ENCODE measurements around the gene PLEKHO1.

Gene PLEKHO1

GRCh38 chr1:150159550-150159949 is 9.8 kb downstream of the PLEKHO1 start:
- TF ChIP-seq, protein P1, sequence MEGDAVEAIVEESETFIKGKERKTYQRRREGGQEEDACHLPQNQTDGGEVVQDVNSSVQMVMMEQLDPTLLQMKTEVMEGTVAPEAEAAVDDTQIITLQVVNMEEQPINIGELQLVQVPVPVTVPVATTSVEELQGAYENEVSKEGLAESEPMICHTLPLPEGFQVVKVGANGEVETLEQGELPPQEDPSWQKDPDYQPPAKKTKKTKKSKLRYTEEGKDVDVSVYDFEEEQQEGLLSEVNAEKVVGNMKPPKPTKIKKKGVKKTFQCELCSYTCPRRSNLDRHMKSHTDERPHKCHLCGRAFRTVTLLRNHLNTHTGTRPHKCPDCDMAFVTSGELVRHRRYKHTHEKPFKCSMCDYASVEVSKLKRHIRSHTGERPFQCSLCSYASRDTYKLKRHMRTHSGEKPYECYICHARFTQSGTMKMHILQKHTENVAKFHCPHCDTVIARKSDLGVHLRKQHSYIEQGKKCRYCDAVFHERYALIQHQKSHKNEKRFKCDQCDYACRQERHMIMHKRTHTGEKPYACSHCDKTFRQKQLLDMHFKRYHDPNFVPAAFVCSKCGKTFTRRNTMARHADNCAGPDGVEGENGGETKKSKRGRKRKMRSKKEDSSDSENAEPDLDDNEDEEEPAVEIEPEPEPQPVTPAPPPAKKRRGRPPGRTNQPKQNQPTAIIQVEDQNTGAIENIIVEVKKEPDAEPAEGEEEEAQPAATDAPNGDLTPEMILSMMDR (IDR thresholded peaks at IDR 0.05; ENCODE audit: insufficient read depth, low read length, missing control alignments): no peak
- ChIA-PET POLR2A (interaction anchor here (0.9 to 1.6 kb wide), 3 partner anchors 10 to 272 kb away, joined by 3 to 5 read pairs (median 3); partner anchors contain the start of gene PLEKHO1), CTCF (interaction anchor here (1.2 to 19.0 kb wide), 5 partner anchors 14 to 97 kb away, joined by 3 to 486 read pairs (median 106); partner anchors contain the start of gene VPS45)
- DNase-seq (ENCODE audit: low read depth, low spot score): no peak
- no peak overlapping the region for H3K4me3 ChIP-seq (ENCODE audit: low read depth, low read length)

GRCh38 chr1:150160964-150161621 is 11.4 kb downstream of the PLEKHO1 start:
- ChIA-PET POLR2A (interaction anchor here (1.3 to 3.2 kb wide), 2 partner anchors 10 to 275 kb away, joined by 3 to 64 read pairs; partner anchors contain the start of gene PLEKHO1), CTCF (interaction anchor here (1.2 to 19.0 kb wide), 9 partner anchors 9 to 199 kb away, joined by 3 to 486 read pairs (median 16); partner anchors contain the start of genes PLEKHO1 and VPS45)
- DNase-seq (ENCODE audit: low read depth, low spot score): no peak
- TF ChIP-seq, protein P1 (IDR thresholded peaks at IDR 0.05; ENCODE audit: insufficient read depth, low read length, missing control alignments): no peak
- no peak overlapping the region for H3K4me3 ChIP-seq (ENCODE audit: low read depth, low read length)

DNA sequence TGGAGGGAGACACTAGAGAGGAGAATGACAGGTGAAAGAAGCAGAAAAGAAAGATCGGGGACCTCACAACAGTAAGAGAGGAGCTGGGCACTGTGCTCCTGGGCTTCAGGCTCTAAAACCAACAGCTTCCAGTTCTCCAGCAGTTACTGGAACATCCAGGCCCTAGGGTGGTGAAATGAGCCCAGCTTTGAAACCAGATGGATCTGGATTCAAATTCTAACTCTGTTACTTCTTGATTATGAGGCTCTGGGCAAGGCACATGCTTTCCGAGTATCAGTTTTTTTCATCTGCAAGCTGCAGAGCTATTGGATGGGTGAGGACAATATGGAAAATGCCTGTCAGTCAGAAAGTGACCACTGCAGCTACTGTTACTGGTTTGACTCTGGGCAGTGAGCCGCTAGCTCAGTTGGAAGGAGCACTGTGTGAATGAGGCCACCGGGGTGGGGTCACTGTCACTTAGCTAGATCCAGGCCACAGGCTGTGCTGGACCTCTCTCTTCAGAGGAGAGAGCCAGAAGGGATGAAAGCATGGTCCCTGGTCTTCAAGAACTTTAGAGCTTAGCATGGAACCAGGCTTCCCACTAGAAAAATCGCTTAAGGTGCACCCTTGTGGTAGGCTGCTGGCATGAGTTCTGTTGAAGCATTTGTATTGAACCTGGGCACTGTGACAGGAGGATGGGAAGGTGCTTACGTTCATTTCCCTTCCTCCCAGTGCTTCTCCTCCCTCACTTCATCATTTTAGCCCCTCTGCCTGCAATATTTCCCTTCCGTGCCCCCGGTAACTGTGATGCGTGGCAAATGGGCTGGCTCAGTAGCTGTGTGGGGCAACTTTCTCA is 12.2 kb downstream of the PLEKHO1 start:
- CTCF ChIA-PET: interaction anchor here (1.2 to 19.0 kb wide), 10 partner anchors 10 to 200 kb away, joined by 3 to 486 read pairs (median 12); partner anchors contain the start of genes PLEKHO1 and VPS45
- H3K4me3 ChIP-seq (ENCODE audit: low read depth, low read length): no peak overlapping the region; the same call in 1 of the 2 replicates
- DNase-seq (ENCODE audit: low read depth, low spot score): no peak
- POLR2A ChIA-PET: interaction anchor here (1.3 to 3.2 kb wide), 3 partner anchors 11 to 276 kb away, joined by 3 to 64 read pairs (median 7); partner anchors contain the start of gene PLEKHO1
- TF ChIP-seq, protein P1 (IDR thresholded peaks at IDR 0.05; ENCODE audit: insufficient read depth, low read length, missing control alignments): peak; percentile 1

DNA sequence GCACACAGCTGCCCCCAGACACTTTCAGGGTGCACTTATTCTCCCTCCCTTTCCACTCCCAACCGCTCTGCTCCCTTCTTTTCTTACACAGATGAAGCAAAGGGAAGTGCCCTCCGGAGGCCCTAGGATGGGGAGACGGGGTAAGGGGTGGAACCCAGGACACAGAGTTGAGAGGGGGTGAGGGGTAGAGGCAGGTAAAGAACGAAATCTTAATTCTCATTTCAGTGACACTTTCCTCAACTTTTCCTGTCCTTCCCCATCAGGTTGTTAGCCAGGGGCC is 12.8 kb downstream of the PLEKHO1 start:
- H3K4me3 ChIP-seq (ENCODE audit: low read depth, low read length): peak overlapping the region; percentile 29; the same call in 1 of the 2 replicates
- TF ChIP-seq, protein P1 (IDR thresholded peaks at IDR 0.05; ENCODE audit: insufficient read depth, low read length, missing control alignments): no peak
- ChIA-PET CTCF (interaction anchor here (1.2 to 19.0 kb wide), 9 partner anchors 10 to 201 kb away, joined by 3 to 486 read pairs (median 16); partner anchors contain the start of genes PLEKHO1 and VPS45), POLR2A (interaction anchor here (0.8 to 3.2 kb wide), 4 partner anchors 11 to 276 kb away, joined by 3 to 64 read pairs (median 6); partner anchors contain the start of gene PLEKHO1)
- no peak for DNase-seq (ENCODE audit: low read depth, low spot score)

DNA sequence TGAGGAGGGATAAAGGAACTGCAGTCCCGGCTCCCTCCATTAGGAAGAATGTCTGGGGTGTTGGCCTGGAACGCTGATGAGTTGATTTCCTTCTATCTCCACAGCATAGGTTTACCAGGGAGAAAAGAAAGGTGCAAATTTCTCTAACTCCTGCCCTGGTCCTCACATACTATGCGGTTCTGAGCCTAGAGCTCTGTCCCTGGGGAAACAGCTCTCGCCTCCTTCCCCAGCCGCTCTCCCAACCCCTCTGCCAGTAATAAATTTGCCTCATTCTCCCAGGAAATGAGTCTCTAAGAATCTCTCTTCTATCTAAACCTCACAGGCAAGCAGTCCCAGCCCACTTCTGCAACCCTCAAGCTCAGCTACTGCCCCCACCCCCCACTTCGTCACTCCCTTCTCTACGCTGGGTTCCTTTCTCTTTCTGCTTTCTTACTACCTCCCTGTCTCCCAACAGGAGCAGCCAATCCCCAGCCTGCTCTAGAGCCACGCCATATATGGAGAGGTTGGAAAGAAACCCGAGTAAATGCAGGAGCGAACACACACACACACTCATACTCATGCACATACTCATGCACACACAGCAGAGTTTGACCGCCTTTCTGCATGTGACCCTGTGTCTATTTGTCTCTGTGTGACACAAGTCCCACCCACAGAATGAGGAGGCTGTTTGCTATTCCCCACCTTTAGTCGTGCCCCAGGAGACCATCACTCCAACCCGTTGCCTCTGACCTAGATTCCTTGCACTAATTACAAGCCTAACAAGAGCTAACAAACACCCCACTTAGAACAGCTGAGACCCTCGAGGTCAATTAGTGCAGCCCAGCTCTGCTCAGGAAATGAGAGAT is 13.4 kb downstream of the PLEKHO1 start:
- H3K4me3 ChIP-seq (ENCODE audit: low read depth, low read length): peak overlapping the region; percentile 29; the same call in 1 of the 2 replicates
- POLR2A ChIA-PET: interaction anchor here (0.8 to 3.2 kb wide), 3 partner anchors 12 to 275 kb away, joined by 4 to 64 read pairs (median 7); partner anchors contain the start of gene PLEKHO1
- TF ChIP-seq, protein P1 (IDR thresholded peaks at IDR 0.05; ENCODE audit: insufficient read depth, low read length, missing control alignments): no peak
- peak; percentile 99 for DNase-seq (ENCODE audit: low read depth, low spot score)
- CTCF ChIA-PET: interaction anchor here (1.1 to 19.0 kb wide), 8 partner anchors 11 to 201 kb away, joined by 3 to 486 read pairs (median 29); partner anchors contain the start of gene VPS45
